Parathyroid adenoma (tissue), 2 donors: Measurements from ENCODE around the gene HSD17B11.
"Not testable (repeated sequence)": the region's sequence is repeated elsewhere in the genome, so short reads cannot be mapped to it uniquely, and the experiment has no call there.

ENCODE experiments used
- H2AFZ ChIP-seq: fragments of 300-600 bp; sonication (generic); one replicate; pipeline ENCODE4 v1.7.0; 2017; ENCODE audit warnings: antibody characterized with exemption, mild to moderate bottlenecking
- H3K27ac ChIP-seq: fragments of 300-600 bp; sonication (generic); one replicate; pipeline ENCODE4 v1.7.0; 2017
- H3K27me3 ChIP-seq: fragments of 300-600 bp; sonication (generic); one replicate; pipeline ENCODE4 v1.7.0; 2017; ENCODE audit warnings: low read length; ENCODE audit not compliant: control insufficient read depth, insufficient read depth
- H3K36me3 ChIP-seq: fragments of 300-600 bp; sonication (generic); one replicate; pipeline ENCODE4 v1.7.0; 2017; ENCODE audit warnings: low read length; ENCODE audit not compliant: control insufficient read depth, insufficient read depth
- H3K4me1 ChIP-seq: fragments of 300-600 bp; sonication (generic); one replicate; pipeline ENCODE4 v1.7.0; 2017; ENCODE audit warnings: control low read depth
- H3K4me2 ChIP-seq: fragments of 300-600 bp; sonication (generic); one replicate; pipeline ENCODE4 v1.7.0; 2017; ENCODE audit warnings: low read length
- H3K4me3 ChIP-seq: fragments of 300-600 bp; sonication (generic); one replicate; pipeline ENCODE4 v1.7.0; 2017; ENCODE audit warnings: low read depth, low read length
- H3K79me2 ChIP-seq: fragments of 300-600 bp; sonication (generic); one replicate; pipeline ENCODE4 v1.7.0; 2017; ENCODE audit warnings: control low read depth
- H3K9ac ChIP-seq: fragments of 300-600 bp; sonication (generic); one replicate; pipeline ENCODE4 v1.7.0; 2017; ENCODE audit warnings: mild to moderate bottlenecking
- H3K9me3 ChIP-seq: fragments of 300-600 bp; sonication (generic); one replicate; pipeline ENCODE4 v1.7.0; 2017; ENCODE audit warnings: low read length; ENCODE audit not compliant: control insufficient read depth
- CTCF ChIP-seq: fragments of 300-600 bp; sonication (generic); IDR thresholded peaks from one replicate; pipeline ENCODE4 v1.7.0; 2017; ENCODE audit warnings: antibody characterized with exemption, mild to moderate bottlenecking
- donor health status: primary hyperparathyroidism.

The HSD17B11 gene

GRCh38 chr4:87406462-87406861 lies 15.5 kb upstream of the HSD17B11 start:
- no peak overlapping the region for H3K27ac ChIP-seq
- H3K79me2 ChIP-seq = no peaks in the 10 kb centered on the region
- no peak overlapping the region for H3K9ac ChIP-seq
- no peak for TF ChIP-seq CTCF
- no peak overlapping the region for H2AFZ ChIP-seq
- H3K4me2 ChIP-seq = no peak overlapping the region
- no peaks in the 10 kb centered on the region for H3K27me3 ChIP-seq
- no peaks in the 10 kb centered on the region for H3K4me1 ChIP-seq
- H3K9me3 ChIP-seq = no peaks in the 10 kb centered on the region
- H3K36me3 ChIP-seq = no peaks in the 10 kb centered on the region
- H3K4me3 ChIP-seq = no peak overlapping the region

GRCh38 chr4:87405211-87405820 lies 14.3 kb upstream of the HSD17B11 start:
- no peak for TF ChIP-seq CTCF
- Histone ChIP-seq H3K79me2 (no peaks in the 10 kb centered on the region), H3K36me3 (no peaks in the 10 kb centered on the region), H3K27me3 (no peaks in the 10 kb centered on the region), H3K4me1 (no peaks in the 10 kb centered on the region), H2AFZ (no peak overlapping the region), H3K9ac (no peak overlapping the region), H3K27ac (no peak overlapping the region), H3K4me2 (no peak overlapping the region), H3K9me3 (no peaks in the 10 kb centered on the region), H3K4me3 (no peak overlapping the region)

GRCh38 chr4:87403732-87404131 lies 12.7 kb upstream of the HSD17B11 start:
- H3K36me3 ChIP-seq, H3K27me3 ChIP-seq, H3K9ac ChIP-seq, H3K4me3 ChIP-seq, H3K27ac ChIP-seq, H3K79me2 ChIP-seq, H2AFZ ChIP-seq, H3K4me1 ChIP-seq, H3K9me3 ChIP-seq, H3K4me2 ChIP-seq: not testable (repeated sequence)

- Histone ChIP-seq H3K27ac (no peak overlapping the region), H3K4me3 (no peak overlapping the region), H3K79me2 (no peaks in the 10 kb centered on the region), H3K9me3 (no peaks in the 10 kb centered on the region), H3K27me3 (no peaks in the 10 kb centered on the region), H3K9ac (no peak overlapping the region), H3K36me3 (no peaks in the 10 kb centered on the region), H2AFZ (no peak overlapping the region), H3K4me1 (no peaks in the 10 kb centered on the region), H3K4me2 (no peak overlapping the region)
- TF ChIP-seq CTCF = no peak
These were observed 9.0 kb upstream of the HSD17B11 start for GRCh38 chr4:87399954-87400353.

- no peak overlapping the region for H3K4me3 ChIP-seq
- H2AFZ ChIP-seq = no peak overlapping the region
- no peaks in the 10 kb centered on the region for H3K36me3 ChIP-seq
- no peak overlapping the region for H3K9ac ChIP-seq
- no peak overlapping the region for H3K27ac ChIP-seq
- TF ChIP-seq CTCF = no peak
- no peaks in the 10 kb centered on the region for H3K4me1 ChIP-seq
- H3K9me3 ChIP-seq = no peaks in the 10 kb centered on the region
- no peaks in the 10 kb centered on the region for H3K79me2 ChIP-seq
- no peaks in the 10 kb centered on the region for H3K27me3 ChIP-seq
- H3K4me2 ChIP-seq = no peak overlapping the region
These were observed 8.2 kb upstream of the HSD17B11 start for GRCh38 chr4:87399148-87399547.

GRCh38 chr4:87395851-87396250 lies 4.9 kb upstream of the HSD17B11 start:
- H3K27me3 ChIP-seq, H3K79me2 ChIP-seq, H3K4me1 ChIP-seq, H3K9ac ChIP-seq, H3K4me2 ChIP-seq, H2AFZ ChIP-seq, H3K4me3 ChIP-seq, H3K36me3 ChIP-seq, H3K27ac ChIP-seq, H3K9me3 ChIP-seq: not testable (repeated sequence)

GRCh38 chr4:87395073-87395472 lies 4.1 kb upstream of the HSD17B11 start:
- H3K4me3 ChIP-seq, H3K4me1 ChIP-seq: not testable (repeated sequence)

More at GRCh38 chr4:87395073-87395472, 4.1 kb upstream of the HSD17B11 start:
- not testable (repeated sequence) for H3K9ac ChIP-seq, H3K27ac ChIP-seq, H3K27me3 ChIP-seq, H3K9me3 ChIP-seq, H3K36me3 ChIP-seq, H3K4me2 ChIP-seq, H2AFZ ChIP-seq, H3K79me2 ChIP-seq
